Activated gamma-delta T cell (primary cell): Measurements from ENCODE around the gene CABP5.
"Not testable (repeated sequence)": the region's sequence is repeated elsewhere in the genome, so short reads cannot be mapped to it uniquely, and the experiment has no call there.

Experiments
- DNase-seq: peaks from one replicate; lab custom pipeline; 2025; lab: John Stamatoyannopoulos, UW
- total RNA-seq, 2 donors: gene quantifications; one replicate each; lab custom pipeline; 2026; lab: John Stamatoyannopoulos, UW

The CABP5 gene
- total RNA-seq: 0 reads per million in 2 donors

DNA sequence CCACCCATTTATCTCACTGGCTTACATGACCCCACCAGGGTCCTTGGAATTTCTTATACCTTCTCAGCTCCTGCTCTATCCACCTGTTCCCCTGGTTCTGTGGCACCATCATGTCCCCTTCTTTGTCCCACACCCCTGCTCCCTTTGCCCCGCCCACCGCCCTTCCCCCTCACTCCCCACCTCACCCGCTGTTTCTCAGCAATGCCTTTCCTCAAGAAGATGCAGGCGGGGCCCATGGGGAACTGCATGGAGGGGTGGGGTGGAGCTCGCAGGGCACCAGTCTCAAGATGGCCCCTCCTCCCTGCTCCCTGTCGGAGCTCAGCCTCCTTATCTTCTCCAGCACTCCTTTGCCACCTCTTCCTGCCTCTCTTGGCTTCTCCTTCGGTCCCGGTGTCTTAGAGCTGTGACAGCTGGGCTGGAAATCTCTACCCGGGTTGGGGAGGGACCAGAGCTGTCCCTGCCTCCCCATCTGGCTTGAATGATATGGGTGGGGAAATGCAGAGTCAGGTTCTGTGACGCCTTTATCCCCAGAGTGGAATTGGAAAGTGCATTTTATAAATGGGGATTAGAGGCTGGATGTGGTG lies at the start of gene CABP5:
Gene CABP5, minus strand, starts transcription at position 405 of the 584 bp plus-strand sequence. Its CDS starts 157 bp downstream, at position 248.
- DNase-seq: no peak

DNA sequence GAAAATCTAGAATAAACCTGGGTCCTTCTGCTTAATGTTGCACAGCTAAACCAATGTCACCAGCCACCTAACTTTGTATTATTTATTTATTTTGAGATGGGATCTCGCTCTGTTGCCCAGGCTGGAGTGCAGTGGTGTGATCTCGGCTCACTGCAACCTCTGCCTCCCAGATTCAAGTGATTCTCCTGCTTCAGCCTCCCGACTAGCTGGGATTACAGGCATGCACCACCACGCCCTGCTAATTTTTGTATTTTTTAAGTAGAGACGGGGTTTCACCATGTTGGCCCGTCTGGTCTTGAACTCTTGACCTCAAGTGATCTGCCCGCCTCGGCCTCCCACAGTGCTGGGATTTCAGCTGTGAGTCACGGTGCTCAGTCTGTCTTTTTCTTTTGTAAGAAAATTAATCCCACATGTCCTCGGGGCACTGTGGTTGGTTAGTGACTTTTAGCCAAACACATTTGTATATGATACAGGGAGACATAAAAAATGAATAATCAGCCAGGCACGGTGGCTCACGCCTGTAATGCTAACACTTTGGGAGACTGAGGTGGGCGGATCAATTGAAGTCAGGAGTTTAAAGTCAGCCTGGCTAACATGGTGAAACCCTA lies 47.3 kb upstream of the CABP5 start:
- not testable (repeated sequence) for DNase-seq

DNA sequence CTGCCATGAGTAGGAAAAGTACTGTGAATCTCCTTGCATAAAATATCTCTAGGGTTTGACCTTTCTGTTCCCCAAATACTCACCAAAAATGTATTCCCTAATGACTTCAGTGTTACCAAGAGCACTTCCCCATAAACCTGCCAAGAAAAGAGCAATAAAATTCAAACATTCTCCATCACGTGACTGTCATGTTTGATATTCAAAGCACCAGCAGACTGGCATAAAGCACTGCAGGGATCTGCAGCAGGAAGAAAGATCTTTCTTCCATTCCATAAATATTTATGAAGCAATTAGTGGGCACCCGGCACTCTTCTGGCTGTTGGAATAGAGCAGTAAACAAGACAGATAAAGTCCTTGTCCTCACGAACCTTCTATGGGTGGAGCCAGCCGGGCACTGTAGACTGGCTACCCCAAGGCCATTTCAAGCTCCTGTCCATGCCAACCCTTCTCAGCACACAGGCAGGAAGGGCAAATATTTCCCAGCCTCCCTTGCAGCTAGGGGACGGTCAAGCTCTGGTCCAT lies 46.5 kb upstream of the CABP5 start:
- no peak for DNase-seq

DNA sequence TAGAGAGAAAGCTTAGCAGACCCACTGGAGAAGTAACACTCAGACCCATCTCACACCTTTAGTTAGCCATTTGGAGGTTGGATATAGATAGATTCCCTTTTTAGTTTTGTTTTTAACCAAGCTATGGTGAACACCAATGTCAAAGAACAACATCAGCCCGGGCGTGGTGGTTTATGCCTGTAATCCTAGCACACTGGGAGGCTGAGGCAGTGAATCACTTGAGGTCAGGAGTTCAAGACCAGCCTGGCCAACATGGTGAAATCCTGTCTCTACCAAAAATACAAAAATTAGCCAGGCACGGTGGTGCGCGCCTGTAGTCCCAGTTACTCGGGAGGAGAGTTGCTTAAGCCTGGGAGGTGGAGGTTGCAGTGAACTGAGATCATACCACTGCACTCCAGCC lies 45.1 kb upstream of the CABP5 start:
- not testable (repeated sequence) for DNase-seq

DNA sequence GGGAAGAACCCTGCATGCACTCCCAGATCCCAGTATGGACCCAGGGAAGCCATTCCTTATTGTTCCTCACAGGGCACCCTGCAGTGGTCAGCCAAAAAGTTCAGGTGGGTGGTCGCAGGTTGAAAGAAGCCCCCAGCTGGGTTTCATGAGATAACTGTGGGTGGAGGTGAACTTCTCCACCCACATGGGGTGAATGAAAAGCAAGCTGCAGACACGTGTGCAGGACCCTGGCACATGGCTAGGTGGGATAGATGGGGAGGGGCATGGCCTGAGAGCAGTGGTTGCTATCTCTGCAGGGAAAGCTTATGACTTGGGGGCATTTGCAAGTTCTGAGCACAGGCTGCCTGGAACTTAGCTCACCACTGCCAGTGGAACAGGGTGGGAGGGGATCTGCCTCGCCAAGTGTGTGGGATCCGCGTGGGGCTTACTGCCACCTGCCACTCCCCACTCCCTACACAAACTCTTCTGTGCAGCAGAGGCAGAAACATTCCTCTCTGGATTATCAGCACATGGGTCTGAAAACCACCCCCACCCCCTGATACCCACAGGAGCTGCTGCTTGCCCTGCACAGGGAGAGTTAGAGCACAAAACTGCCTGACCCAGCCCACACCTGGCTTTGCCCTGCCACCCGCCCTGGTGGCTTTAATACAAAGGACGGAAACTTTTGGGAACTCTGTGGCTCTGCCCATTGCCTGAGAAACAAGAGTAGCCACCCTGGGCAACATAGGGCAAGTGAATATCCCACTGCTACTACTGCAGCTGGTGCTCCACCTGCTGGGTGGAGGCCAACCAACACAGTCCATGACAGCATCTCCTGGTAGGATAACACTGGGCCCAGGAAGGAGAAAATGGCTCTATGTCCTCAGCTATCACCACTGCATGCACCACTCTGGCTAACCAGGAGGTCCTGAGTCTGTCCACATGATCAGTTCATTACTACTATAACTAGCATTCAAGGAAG lies 42.3 kb upstream of the CABP5 start:
- no peak for DNase-seq

DNA sequence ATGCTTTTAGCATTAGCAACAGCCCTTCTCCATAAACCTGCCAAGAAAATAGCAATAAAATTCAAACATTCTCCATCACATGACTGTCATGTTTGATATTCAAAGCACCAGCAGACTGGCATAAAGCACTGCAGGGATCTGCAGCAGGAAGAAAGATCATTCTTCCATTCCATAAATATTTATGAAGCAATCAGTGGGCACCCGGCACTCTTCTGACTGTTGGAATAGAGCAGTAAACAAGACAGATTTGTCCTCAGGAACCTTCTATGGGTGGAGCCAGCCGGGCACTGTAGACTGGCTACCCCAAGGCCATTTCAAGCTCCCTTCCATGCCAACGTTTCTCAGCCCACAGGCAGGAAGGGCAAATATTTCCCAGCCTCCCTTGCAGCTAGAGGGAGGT lies 41.2 kb upstream of the CABP5 start:
- no peak for DNase-seq

DNA sequence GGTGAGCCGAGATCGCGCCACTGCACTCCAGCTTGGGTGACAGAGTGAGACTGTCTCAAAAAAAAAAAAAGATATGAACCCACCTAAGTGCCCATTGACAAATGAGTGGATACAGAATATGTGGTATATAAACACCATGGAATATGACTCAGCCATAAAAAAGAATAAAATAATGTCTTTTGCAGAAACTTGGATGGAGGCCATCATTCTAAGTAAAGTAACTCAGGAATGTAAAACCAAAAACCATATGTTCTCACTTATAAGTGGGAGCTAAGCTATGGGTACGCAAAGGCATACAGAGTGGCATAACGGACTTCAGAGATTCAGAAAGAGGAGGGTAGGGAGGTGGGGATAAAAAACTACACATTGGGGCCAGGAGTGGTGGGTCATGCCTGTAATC lies 37.2 kb upstream of the CABP5 start:
- DNase-seq: no peak

DNA sequence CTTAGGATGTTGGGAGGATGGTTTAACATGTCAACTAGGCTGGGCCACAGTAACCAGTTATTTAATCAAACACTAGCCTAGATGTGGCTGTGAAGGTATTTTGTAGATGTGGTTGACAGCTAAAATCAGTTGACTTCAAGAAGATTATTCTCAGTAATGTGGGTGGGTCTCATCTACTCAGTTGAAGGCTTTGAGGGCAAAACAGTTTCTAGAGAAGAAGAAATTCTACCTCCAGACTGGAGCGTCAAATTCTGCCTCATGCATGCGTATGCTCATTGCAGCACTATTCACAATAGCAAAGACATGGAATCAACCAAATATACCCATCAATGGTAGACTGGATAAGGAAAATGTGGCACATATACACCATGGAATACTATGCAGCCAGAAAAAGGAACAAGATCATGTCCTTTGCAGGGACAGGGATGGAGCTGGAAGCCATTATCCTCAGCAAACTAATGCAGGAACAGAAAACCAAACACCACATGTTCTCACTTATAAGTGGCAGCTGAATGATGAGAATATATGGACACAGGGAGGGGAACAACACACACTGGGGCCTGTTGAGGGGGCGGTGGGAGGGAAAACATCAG lies 26.4 kb upstream of the CABP5 start:
- not testable (repeated sequence) for DNase-seq

DNA sequence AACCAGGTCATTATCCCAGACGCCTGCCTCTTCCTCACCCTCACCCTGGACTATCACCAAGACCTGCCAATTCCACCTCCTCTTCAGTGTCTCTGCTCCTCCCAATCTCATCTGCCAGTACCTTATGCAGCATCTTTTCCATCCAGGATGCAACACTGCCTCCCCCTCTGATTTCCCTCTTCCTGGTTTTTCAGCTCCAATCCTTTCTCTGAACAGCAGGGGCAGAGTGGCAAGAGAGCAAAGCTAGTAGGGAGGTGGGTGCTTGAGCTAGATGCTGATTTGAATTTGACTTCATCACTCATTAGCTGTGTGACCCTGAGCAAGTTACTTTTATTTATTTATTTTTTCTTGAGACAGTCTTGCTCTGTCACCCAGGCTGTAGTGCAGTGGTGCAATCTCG lies 25.6 kb upstream of the CABP5 start:
- DNase-seq: no peak

DNA sequence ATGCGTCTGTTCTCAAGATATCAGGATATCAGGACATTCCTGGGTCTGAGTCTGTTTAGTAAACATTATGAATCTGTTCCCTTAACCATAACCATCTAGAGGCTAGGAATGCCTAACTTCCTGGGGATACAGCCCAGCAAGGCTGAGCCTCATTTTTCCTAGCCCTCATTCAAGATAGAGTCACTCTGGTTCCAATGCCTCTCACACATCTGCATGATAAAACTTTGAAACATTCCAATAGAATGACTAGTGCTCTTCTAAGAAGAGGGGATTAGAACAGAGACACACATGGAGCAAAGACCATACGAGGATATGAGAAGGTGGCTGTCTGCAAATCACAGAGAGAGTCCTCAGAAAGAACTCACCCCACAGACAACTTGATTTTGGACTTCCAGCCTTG lies 20.6 kb upstream of the CABP5 start:
- no peak for DNase-seq

DNA sequence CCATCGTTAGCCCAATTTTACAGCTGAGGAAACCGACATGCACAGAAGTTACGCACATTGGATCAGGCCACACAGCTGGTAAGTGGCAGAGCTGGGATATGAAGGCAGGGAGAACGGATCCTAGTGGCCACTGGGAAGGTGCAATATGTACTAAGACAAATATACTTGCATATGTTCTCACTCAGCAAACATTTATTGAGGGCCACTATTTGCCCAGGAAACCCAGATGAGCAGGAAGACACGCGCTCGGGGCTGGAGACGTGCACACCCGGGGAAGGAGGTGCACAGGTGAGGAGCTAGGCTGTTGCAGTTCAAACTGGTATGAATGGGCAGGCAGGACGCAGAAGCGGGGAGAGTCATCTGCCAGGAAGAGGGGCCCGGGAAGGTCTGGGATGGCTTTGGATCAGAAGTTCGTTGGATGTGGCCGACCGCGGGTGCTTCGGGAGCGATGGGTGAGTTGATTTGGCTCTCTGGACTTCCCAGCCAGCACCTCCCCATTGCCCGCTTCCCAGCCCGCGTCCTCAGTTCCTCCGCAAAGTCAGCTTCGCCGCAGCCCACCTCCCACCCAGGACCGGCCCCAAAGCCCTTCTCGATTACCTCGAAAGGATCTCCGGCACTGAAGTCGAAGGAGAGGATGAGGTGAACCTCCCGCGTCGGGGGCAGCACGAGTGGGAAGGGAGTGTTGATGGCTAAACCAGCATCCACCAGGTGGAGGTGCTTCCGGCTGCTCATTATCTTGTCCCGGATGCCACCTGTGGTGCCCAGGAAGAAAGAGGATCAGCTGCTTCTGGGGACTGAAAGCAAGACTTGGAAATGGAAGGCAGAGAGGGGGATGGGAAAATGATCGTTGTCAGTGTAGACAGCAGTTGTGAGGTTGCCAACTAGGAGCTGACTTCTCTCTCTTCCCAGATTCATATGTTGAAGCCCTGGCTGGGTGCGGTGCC lies 17.8 kb upstream of the CABP5 start:
- no peak for DNase-seq

DNA sequence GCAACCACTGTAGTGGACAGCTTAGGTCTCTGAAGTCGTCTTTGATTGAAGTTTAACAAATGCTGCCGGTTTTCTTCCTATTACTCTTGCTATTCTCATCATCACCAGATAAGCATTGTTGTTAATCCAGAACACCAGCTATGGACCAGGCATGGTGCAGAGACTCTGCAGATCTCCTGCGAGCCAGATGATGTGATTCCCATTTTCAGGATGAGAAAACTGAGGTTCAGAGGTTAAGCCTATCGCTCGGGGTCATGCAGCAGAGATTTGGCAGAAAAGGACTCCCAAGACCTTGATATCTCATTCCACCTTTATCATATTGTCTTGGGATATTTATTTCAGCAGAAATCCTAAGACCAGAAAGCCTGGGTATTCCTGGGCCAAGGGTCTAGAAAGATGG lies 16.5 kb upstream of the CABP5 start:
- no peak for DNase-seq

DNA sequence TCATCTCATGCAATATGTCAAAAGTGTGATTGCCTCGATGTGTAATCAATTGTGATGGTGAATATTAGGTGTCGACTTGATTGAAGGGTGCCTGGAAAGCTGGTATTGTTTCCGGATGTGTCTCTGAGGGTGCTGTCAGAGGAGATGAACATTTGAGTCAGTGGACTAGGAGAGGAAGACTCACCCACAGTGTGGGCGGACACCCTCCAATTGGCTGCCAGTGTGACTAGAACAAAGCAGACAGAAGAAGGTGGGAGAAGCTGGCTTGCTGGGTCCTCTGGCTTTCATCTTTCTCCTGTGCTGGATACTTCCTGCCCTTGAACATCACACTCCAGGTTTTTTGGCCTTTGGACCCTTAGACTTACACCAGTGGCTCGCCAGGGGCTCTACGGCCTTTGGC lies 15.5 kb upstream of the CABP5 start:
- DNase-seq: no peak

DNA sequence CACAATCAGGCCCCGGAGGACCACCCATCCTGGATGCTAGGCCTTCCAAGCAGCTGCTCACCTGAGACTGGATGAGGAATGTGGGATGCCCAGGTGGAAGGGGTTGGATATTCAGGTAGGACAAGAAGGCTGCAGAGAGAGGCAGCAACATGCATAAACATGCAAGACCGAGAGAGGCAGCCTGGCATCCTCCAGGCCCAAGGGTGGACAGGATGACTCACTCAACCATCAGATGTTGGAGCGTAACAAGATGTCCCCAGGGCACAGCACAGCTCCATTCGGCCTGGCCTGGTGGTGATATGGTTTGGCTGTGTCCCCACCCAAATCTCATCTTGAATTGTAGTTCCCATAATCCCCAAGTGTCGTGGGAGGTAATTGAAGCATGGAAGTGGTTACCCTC lies 10.0 kb upstream of the CABP5 start:
- no peak for DNase-seq

DNA sequence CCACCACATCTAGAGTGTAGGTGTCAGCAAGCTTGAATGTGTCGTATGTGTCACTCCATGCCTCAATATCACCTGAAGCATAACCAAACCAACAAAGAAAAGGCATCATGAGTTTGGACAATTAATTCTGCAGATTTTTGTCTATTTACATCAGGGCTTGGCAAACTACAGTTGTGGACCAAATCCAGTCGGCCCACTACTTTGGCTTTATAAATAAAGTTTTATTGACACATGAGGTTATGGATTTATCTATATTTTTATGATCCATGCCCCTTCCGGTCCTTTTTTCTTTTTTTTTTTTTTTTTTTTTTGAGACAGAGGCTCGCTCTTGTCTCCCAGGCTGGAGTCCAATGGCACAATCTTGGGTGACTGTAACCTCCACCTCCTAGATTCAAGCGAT lies 9.2 kb upstream of the CABP5 start:
- no peak for DNase-seq

DNA sequence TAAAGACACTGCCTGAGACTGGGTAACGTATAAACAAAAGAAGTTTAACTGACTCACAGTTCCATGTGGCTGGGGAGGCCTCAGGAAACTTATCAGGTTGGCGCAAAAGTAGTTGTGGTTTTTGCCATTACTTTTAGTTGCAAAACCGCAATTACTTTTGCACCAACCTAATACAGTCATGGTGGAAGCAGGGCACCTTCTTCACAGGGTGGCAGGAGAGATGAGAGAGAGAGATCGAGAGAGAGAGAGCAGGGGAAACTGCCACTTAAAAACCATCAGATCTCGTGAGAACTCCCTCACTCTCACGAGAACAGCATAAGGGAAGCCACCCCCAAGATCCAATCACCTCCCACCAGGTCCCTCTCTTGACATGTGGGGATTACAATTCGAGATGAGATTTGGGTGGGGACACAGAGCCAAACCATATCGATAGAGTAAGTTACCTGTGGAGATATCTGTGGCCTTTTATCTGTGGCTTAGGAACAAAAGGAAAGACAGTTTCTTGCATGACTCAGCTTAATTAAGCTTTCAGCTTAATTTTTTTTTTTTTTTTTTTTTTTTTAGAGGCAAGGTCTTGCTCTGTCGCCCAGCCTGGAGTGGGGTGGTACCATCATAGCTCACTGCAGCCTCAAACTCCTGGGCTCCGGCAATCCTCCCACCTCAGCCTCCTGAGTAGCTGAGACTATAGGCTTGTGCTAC lies 7.6 kb upstream of the CABP5 start:
- DNase-seq: no peak

DNA sequence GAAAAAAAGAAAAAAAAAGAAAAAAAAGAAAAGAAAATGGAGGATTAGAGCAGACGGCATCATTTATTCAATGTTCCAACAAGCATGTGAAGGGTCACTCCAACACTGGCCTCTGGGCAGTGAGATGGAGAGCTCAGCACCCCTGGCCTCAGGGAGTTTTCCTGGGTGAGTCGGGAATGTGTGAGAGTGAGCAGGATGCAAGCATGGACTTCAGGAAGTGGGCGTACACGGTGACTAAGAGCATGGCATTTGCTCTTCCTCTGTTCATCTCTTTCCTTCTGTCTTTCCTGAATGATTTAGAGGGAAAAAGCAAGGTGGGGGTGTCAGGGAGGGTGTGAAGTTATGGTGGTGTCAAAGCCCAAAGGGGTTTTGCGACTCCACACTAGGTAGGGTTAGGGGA lies 682 bp upstream of the CABP5 start:
- no peak for DNase-seq

DNA sequence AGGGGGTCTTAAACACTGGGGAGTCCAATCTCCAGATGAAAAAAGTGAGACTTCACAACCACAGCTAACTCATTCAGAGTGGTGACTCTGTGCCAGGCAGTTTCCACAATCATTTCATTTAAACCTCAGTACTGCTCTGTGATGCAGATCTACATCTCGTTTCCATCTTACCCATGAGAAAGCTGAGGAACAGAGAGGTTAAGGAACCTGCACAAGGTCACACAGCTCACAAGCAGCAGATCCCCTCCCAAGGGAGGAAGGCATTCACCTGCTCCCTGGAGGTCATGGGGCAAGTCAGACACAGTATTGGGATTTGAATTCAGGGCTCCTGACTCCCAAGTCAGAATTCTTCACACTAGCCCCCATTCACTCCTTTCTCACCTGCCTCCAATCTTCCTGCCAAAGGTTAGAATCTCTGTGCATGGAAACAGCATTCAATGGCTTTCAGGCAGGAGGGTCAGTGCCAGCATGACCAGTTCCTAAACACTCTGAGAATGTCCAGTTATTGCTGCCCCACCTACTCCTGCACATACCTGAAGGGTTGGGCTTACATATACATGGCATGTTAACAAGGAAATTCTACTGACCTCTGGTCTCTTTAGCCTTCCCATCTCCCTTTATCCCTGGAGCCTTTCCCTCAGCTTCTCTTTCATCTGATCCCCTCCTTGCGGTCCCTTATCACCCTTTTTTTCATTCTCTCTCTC lies 1.9 kb downstream of the CABP5 start:
- no peak for DNase-seq

DNA sequence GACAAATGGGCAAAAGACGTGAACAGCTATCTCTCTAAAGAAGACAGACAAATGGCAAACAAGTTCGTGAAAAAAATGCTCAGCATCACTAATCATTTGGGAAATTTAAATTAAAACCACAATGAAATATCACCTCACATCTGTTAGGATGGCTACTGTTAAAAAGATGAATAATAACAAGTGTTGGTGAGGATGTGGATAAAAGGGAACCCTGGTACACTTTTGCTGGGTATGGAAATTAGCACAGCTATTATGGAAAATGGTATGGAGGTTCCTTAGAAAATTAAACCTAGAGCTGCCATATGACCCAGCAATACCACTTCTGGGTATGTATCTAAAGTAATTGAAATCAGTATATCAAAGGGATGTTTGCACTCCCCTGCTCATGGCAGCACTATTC lies 7.1 kb downstream of the CABP5 start:
- DNase-seq: no peak

DNA sequence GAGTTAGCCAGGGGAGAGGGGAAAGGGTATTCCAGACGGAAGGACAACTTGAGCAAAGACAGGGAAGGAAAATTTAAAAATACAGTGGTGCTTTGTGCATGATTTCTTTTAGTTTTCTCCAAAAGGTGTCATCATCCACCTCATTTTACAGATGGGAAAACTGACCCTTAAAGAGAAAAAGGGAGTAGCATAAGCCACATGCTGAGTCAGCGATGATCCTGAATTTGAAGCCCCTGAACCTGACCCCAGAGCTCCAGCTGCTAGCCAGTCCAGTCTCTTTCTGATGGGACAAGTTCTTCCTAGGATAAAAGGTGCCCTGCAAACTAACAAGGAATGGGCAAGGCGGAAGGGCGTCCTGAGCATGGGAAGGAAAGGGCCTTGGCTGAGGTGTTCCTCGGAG lies 10.3 kb downstream of the CABP5 start:
- no peak for DNase-seq
